Measurements from ENCODE around the gene OR2Y1. TPM values are rescaled to one million over a fixed set of nuclear protein-coding genes. Genes with fewer than 3 reads are reported as not detected.

Gene OR2Y1
- total and polyA plus RNA-seq, 2 of the 4 experiments (the other 2 are of a cell fraction), result not detected

DNA sequence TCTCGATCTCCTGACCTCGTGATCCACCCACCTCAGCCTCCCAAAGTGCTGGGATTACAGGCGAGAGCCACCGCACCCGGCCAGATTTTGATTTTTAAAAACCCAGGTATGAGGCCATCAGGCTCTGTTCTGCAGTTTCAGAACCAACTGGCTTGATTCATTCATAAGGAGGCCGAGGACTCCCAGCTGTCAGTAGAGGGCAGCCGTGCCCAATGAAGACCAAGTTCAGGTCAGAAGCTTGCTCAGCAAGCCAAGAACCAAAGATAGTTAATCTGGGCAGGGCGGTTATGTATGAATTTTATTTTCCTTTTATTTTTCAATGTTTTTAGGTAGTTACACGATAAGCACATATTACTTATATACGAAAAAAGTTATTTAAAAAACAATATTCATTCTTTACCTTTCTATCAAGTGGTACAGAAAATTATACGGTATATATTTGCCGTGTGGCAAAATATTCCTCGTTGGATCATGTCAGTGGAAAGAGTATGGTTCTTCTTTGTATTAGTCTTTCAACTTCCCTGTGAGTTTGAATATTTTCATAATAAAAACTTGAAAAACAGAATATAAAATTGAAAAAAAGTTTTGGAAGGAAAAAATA, 44.7 kb upstream of the OR2Y1 start:
- H4K5ac ChIP-seq (ENCODE audit: low read depth, low read length), result no peak overlapping the region
- H3K4me2 ChIP-seq (ENCODE audit: low read depth, low read length), result no peak overlapping the region
- H3K56ac ChIP-seq (ENCODE audit: extremely low read depth, insufficient read depth, low read length), result no peak overlapping the region
- no peak overlapping the region for H3K23ac ChIP-seq (ENCODE audit: low read depth, low read length)
- H3K36me3 ChIP-seq (ENCODE audit: control insufficient read depth, insufficient read depth, low read length), result peaks cover 5% of the 10 kb centered on the region
- ChIA-PET CTCF (interaction anchor here (0.6 to 1.6 kb wide), 8 partner anchors 11 to 1244 kb away, joined by 3 to 6 read pairs (median 4); no protein-coding TSS in a partner anchor), POLR2A (ENCODE audit: unreplicated experiment) (interaction anchor here (0.7 kb wide), 1 partner anchor 30 kb away, joined by 5 read pairs; no protein-coding TSS in a partner anchor)
- H3K18ac ChIP-seq (ENCODE audit: low read depth, low read length), result no peak overlapping the region
- H4K20me1 ChIP-seq (ENCODE audit: insufficient read depth, low read length), result peaks cover 5% of the 10 kb centered on the region
- in situ Hi-C loops (cut with MboI; ENCODE audit: low sequenced_read_pairs), result loop anchor here (5.0 kb wide), 1 partner anchor 368 kb away; no protein-coding TSS in a partner anchor
- H2AK5ac ChIP-seq (ENCODE audit: low read depth, low read length), result no peak overlapping the region
- H3K4me3 ChIP-seq (ENCODE audit: insufficient read depth, low read depth, low read length), result no peak overlapping the region
- H2BK5ac ChIP-seq (ENCODE audit: low read depth, low read length, poor library complexity, severe bottlenecking), result peak overlapping the region; percentile 40
- H4K8ac ChIP-seq (ENCODE audit: low read depth in 2 of 2, low read length in 2 of 2), result no peak overlapping the region; a peak in 2 of 4 replicates
- no TSS peak for BruUV-seq (replicated peaks)
- H2BK20ac ChIP-seq (ENCODE audit: low read depth, low read length), result no peak overlapping the region
- H3K9me1 ChIP-seq (ENCODE audit: insufficient read depth, low read length), result peaks cover 10% of the 10 kb centered on the region; the same call in 1 of the 2 replicates
- H3K9me3 ChIP-seq (ENCODE audit: control insufficient read depth, insufficient read depth, low read length), result no peaks in the 10 kb centered on the region
- H2AFZ ChIP-seq (replicated peaks; ENCODE audit: low read length, poor library complexity), result no peak overlapping the region
- 50% methylated on average over 3 of the region's 13 CpGs; no CpG with 5 or more reads in 1 of the 2 experiments for WGBS, 2 experiments (ENCODE audit: extremely low coverage in 2 of 2, insufficient read length in 1 of 2)
- H2BK120ac ChIP-seq (ENCODE audit: low read depth, low read length), result no peak overlapping the region
- H3K79me1 ChIP-seq (ENCODE audit: low read depth in 1 of 2, low read length in 2 of 2), result peaks cover 13 to 48% of the 10 kb centered on the region in 2 experiments; a peak in 3 of 4 replicates
- H3K9ac ChIP-seq (ENCODE audit: low read depth, low read length), result no peak overlapping the region
- no peak overlapping the region for H2AK9ac ChIP-seq (replicated peaks; ENCODE audit: low read depth, low read length, poor library complexity)
- no peaks in the 10 kb centered on the region for H3K27me3 ChIP-seq (ENCODE audit: control insufficient read depth, insufficient read depth, low read length)
- DNase-seq (peak; percentile 87), ATAC-seq (ENCODE audit: low read depth) (peak; percentile 66)
- H4K91ac ChIP-seq (ENCODE audit: insufficient read depth, low read depth, low read length), result no peak overlapping the region
- no peak overlapping the region for H3K4ac ChIP-seq (ENCODE audit: low read depth, low read length)
- no peak overlapping the region for H3K14ac ChIP-seq (replicated peaks; ENCODE audit: low read depth, low read length)
- H3K4me1 ChIP-seq (ENCODE audit: control insufficient read depth, insufficient read depth, low read length), result peaks cover 30% of the 10 kb centered on the region
- dilution Hi-C loops (cut with HindIII; ENCODE audit: low sequenced_read_pairs, unreplicated experiment), result no loop called here
- H2BK15ac ChIP-seq (ENCODE audit: low read depth, low read length), result no peak overlapping the region
- intact Hi-C loops (cut with micrococcal nuclease), result loop anchor here (1.0 to 2.0 kb wide), 4 partner anchors 76 to 398 kb away; partner anchors contain the start of gene ZFP62
- H3K27ac ChIP-seq (ENCODE audit: insufficient read depth, low read length), result no peak overlapping the region; the same call in 1 of the 2 replicates
- TF ChIP-seq RFX5 (IDR thresholded peaks at IDR 0.05; ENCODE audit: low read depth, low read length) (no peak), FOS (IDR thresholded peaks at IDR 0.05; ENCODE audit: low read depth, low read length) (no peak), MXI1 (IDR thresholded peaks at IDR 0.05; ENCODE audit: borderline replicate concordance, low read depth, low read length) (no peak), POLR2A (IDR thresholded peaks at IDR 0.05; ENCODE audit: low read depth, low read length) (no peak), MAFK (IDR thresholded peaks at IDR 0.05; ENCODE audit: low read depth, low read length) (peak; percentile 54; the same call in 1 of the 2 replicates), MAZ (IDR thresholded peaks at IDR 0.05; ENCODE audit: borderline replicate concordance, low read depth, low read length) (0 out of 2 replicates have a peak, but pooled peaks have one; percentile 13), SMC3 (IDR thresholded peaks at IDR 0.05; ENCODE audit: low read depth, low read length) (peak; percentile 74), RCOR1 (IDR thresholded peaks at IDR 0.05; ENCODE audit: insufficient replicate concordance, low read length) (no peak), BHLHE40 (IDR thresholded peaks at IDR 0.05; ENCODE audit: low read depth, low read length) (no peak), CHD1 (IDR thresholded peaks at IDR 0.05; ENCODE audit: low read depth, low read length) (no peak), RAD21 (IDR thresholded peaks at IDR 0.05; ENCODE audit: low read length) (peak; percentile 92), CEBPB (IDR thresholded peaks at IDR 0.05; ENCODE audit: low read depth, low read length) (no peak), NFE2L2 (IDR thresholded peaks at IDR 0.05; ENCODE audit: low read depth, low read length) (no peak)
- TF ChIP-seq, protein P1, sequence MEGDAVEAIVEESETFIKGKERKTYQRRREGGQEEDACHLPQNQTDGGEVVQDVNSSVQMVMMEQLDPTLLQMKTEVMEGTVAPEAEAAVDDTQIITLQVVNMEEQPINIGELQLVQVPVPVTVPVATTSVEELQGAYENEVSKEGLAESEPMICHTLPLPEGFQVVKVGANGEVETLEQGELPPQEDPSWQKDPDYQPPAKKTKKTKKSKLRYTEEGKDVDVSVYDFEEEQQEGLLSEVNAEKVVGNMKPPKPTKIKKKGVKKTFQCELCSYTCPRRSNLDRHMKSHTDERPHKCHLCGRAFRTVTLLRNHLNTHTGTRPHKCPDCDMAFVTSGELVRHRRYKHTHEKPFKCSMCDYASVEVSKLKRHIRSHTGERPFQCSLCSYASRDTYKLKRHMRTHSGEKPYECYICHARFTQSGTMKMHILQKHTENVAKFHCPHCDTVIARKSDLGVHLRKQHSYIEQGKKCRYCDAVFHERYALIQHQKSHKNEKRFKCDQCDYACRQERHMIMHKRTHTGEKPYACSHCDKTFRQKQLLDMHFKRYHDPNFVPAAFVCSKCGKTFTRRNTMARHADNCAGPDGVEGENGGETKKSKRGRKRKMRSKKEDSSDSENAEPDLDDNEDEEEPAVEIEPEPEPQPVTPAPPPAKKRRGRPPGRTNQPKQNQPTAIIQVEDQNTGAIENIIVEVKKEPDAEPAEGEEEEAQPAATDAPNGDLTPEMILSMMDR (conservative IDR thresholded peaks at IDR 0.05; ENCODE audit: low read depth, low read length), result peak; percentile 92
- TF ChIP-seq, protein P2, sequence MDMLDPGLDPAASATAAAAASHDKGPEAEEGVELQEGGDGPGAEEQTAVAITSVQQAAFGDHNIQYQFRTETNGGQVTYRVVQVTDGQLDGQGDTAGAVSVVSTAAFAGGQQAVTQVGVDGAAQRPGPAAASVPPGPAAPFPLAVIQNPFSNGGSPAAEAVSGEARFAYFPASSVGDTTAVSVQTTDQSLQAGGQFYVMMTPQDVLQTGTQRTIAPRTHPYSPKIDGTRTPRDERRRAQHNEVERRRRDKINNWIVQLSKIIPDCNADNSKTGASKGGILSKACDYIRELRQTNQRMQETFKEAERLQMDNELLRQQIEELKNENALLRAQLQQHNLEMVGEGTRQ (IDR thresholded peaks at IDR 0.05; ENCODE audit: low read depth, low read length), result no peak
